H1 (cell line): ENCODE measurements around the gene ORAI3. TPM values are rescaled to one million over a fixed set of nuclear protein-coding genes. Genes with fewer than 3 reads are reported as not detected.

ENCODE experiments used
- ASH2L ChIP-seq: fragments of 200-600, 300-600 bp; sonication (generic); IDR thresholded peaks from one replicate; pipeline ENCODE4 v1.7.1; 2017; ENCODE audit warnings: low read length
- EP300 ChIP-seq, 2 experiments: IDR thresholded peaks; 1 replicate in 1 of 2; 2 replicates in 1 of 2; pipeline ENCODE4 v1.6.1; 2011 to 2012; ENCODE audit warnings: low read depth in 2 of 2, low read length in 2 of 2, mild to moderate bottlenecking in 2 of 2, borderline replicate concordance in 1 of 2, inconsistent platforms in 1 of 2, moderate library complexity in 1 of 2
- GABPA ChIP-seq: IDR thresholded peaks from 2 replicates; pipeline ENCODE4 v1.6.1; 2011; ENCODE audit warnings: mild to moderate bottlenecking, low read length, moderate library complexity, borderline replicate concordance; ENCODE audit not compliant: insufficient read depth
- JUN ChIP-seq: IDR thresholded peaks from 2 replicates; pipeline ENCODE4 v1.6.1; 2011; ENCODE audit warnings: low read depth, mild to moderate bottlenecking, improper control_type of control experiment, low read length
- JUND ChIP-seq: IDR thresholded peaks from 2 replicates; pipeline ENCODE4 v1.6.1; 2011; ENCODE audit warnings: mild to moderate bottlenecking, improper control_type of control experiment, low read length
- KDM1A ChIP-seq: fragments of 200-600, 300-600 bp; sonication (generic); IDR thresholded peaks from 2 replicates; pipeline ENCODE4 v1.7.1; 2016; ENCODE audit warnings: mild to moderate bottlenecking, low read length, borderline replicate concordance
- KDM5A ChIP-seq: fragments of 200-600 bp; IDR thresholded peaks from 2 replicates; pipeline ENCODE4 v1.7.1; 2012; ENCODE audit warnings: mild to moderate bottlenecking, low read length, inconsistent platforms, mixed read lengths
- PHF8 ChIP-seq: fragments of 200-600 bp; sonication (generic); conservative IDR thresholded peaks from 2 replicates; pipeline ENCODE4 v1.7.1; 2012; ENCODE audit warnings: low read depth, mild to moderate bottlenecking, inconsistent platforms, low read length, moderate library complexity
- SIRT6 ChIP-seq: IDR thresholded peaks from one replicate; pipeline ENCODE4 v1.7.1; 2012; ENCODE audit warnings: low read length, inconsistent platforms
- SIX5 ChIP-seq: IDR thresholded peaks from 2 replicates; pipeline ENCODE4 v1.6.1; 2011; ENCODE audit warnings: mild to moderate bottlenecking, low read depth, low read length
- SP4 ChIP-seq: IDR thresholded peaks from 2 replicates; pipeline ENCODE4 v1.6.1; 2012; ENCODE audit warnings: low read length, inconsistent platforms
- TAF7 ChIP-seq: optimal IDR thresholded peaks from 2 replicates; pipeline ENCODE3; 2011; ENCODE audit warnings: low read depth, mild to moderate bottlenecking, inconsistent platforms, low read length, moderate library complexity, borderline replicate concordance
- TCF12 ChIP-seq: IDR thresholded peaks from 2 replicates; pipeline ENCODE4 v1.6.1; 2011; ENCODE audit warnings: low read depth, mild to moderate bottlenecking, low read length
- YY1 ChIP-seq: IDR thresholded peaks from 2 replicates; pipeline ENCODE4 v1.6.1; 2011; ENCODE audit warnings: low read depth, mild to moderate bottlenecking, low read length
- ZNF274 ChIP-seq: IDR thresholded peaks from 2 replicates; pipeline ENCODE4 v1.7.0; 2012; ENCODE audit warnings: low read length, borderline replicate concordance; ENCODE audit errors: extremely low read depth
- polyA plus RNA-seq, 7 experiments: library from polyadenylated mRNA; depleted of rRNA in 3 of 7; stranded (reverse) in 5 of 7; unstranded in 2 of 7; fragments of >200 nt in 5 of 7; fragments of 200-250 nt in 2 of 7; gene quantifications; 1 replicate in 5 of 7; 2 replicates in 1 of 7; 4 replicates in 1 of 7; pipeline versions ENCODE4 v1.2.1 to v1.2.3, GENCODE V29; 2011 to 2013; ENCODE audit warnings: missing spikeins in 2 of 7, mixed read lengths in 2 of 7
- total RNA-seq: library from RNA; stranded (reverse); fragmentation: NEBNext Ultra II Directional; extraction: Animal tissue kit (Norgen Biotek cat#: 25700); gene quantifications from 2 replicates; pipeline ENCODE4 v1.2.1, GENCODE V29; 2021
- TF ChIP-seq, protein P1 (sequence below): IDR thresholded peaks from 2 replicates; pipeline ENCODE4 v1.6.1; 2012; ENCODE audit warnings: low read length, inconsistent platforms

The ORAI3 gene
- total and polyA plus RNA-seq, 2 of the 8 experiments (the other 6 are each of a cell fraction or from before 2014, with no cell fraction given), result 8.7 to 24.5 TPM

- no peak for TF ChIP-seq EP300 (IDR thresholded peaks at IDR 0.05; ENCODE audit: borderline replicate concordance in 1 of 2, low read depth in 2 of 2, low read length in 2 of 2)
- no peak for TF ChIP-seq ASH2L
- TF ChIP-seq JUN, result no peak
- TF ChIP-seq GABPA, result no peak
- no peak for TF ChIP-seq SP4
- no peak for TF ChIP-seq KDM5A
- no peak for TF ChIP-seq PHF8
- TF ChIP-seq KDM1A, result no peak
- TF ChIP-seq YY1, result peak; percentile 70
- TF ChIP-seq TAF7, result no peak
- no peak for TF ChIP-seq SIX5
- no peak for TF ChIP-seq ZNF274
- TF ChIP-seq, protein P1, sequence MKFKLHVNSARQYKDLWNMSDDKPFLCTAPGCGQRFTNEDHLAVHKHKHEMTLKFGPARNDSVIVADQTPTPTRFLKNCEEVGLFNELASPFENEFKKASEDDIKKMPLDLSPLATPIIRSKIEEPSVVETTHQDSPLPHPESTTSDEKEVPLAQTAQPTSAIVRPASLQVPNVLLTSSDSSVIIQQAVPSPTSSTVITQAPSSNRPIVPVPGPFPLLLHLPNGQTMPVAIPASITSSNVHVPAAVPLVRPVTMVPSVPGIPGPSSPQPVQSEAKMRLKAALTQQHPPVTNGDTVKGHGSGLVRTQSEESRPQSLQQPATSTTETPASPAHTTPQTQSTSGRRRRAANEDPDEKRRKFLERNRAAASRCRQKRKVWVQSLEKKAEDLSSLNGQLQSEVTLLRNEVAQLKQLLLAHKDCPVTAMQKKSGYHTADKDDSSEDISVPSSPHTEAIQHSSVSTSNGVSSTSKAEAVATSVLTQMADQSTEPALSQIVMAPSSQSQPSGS, result peak; percentile 40; the same call in 1 of the 2 replicates
- no peak for TF ChIP-seq TCF12
- no peak for TF ChIP-seq SIRT6
- TF ChIP-seq JUND, result peak; percentile 64; the same call in 1 of the 2 replicates
- TF ChIP-seq, all 59 proteins: peak for 6
These were observed 13.9 kb upstream of the ORAI3 start (continued) for GRCh38 chr16:30934827-30935557.
